SU-DHL-6 (cell line): ENCODE results near the gene ACE.

ENCODE experiments used
- H2AFZ ChIP-seq: fragments of 200-600 bp; sonication (generic); 2 replicates; pipeline ENCODE4 v1.6.1; 2014; ENCODE audit warnings: low read depth, mild to moderate bottlenecking, moderate library complexity, mixed read lengths, antibody characterized with exemption, low read length; ENCODE audit not compliant: severe bottlenecking
- H3F3A ChIP-seq: fragments of 200-600 bp; shearing (Covaris generic); 2 replicates; pipeline ENCODE4 v1.6.0; 2016; ENCODE audit warnings: antibody characterized with exemption, mild to moderate bottlenecking; ENCODE audit not compliant: insufficient read depth
- H3K27ac ChIP-seq: fragments of 200-600 bp; sonication (generic); 2 replicates; pipeline ENCODE4 v1.5.1; 2016; ENCODE audit warnings: low read depth, mild to moderate bottlenecking, low read length, moderate library complexity, mixed read lengths
- H3K27me3 ChIP-seq: fragments of 200-600 bp; sonication (generic), shearing (Covaris generic); 2 replicates; pipeline ENCODE4 v1.6.0; 2014; ENCODE audit warnings: mild to moderate bottlenecking, low read length
- H3K36me3 ChIP-seq: fragments of 200-600 bp; sonication (generic); 2 replicates; pipeline ENCODE4 v1.6.1; 2014; ENCODE audit warnings: mild to moderate bottlenecking, low read length, mixed read lengths
- H3K4me2 ChIP-seq: fragments of 300-600, 200-600 bp; shearing (Covaris generic), sonication (generic); 2 replicates; pipeline ENCODE4 v1.6.0; 2014; ENCODE audit warnings: low read length, low read depth, mild to moderate bottlenecking; ENCODE audit not compliant: poor library complexity, severe bottlenecking
- H3K4me3 ChIP-seq: fragments of 200-600 bp; sonication (generic); 2 replicates; pipeline ENCODE4 v1.5.1; 2014; ENCODE audit warnings: antibody characterized with exemption, low read length, mild to moderate bottlenecking, mixed read lengths; ENCODE audit not compliant: insufficient read depth, poor library complexity, severe bottlenecking
- H3K79me2 ChIP-seq: fragments of 200-600 bp; sonication (generic); 2 replicates; pipeline ENCODE4 v1.6.1; 2014; ENCODE audit warnings: mild to moderate bottlenecking, low read length, moderate library complexity; ENCODE audit not compliant: insufficient read depth
- H3K9ac ChIP-seq: fragments of 200-600 bp; sonication (generic); 2 replicates; pipeline ENCODE4 v1.7.0; 2014; ENCODE audit warnings: mild to moderate bottlenecking, low read length
- H3K9me2 ChIP-seq: fragments of 200-600 bp; sonication (generic); replicated peaks from 2 replicates; pipeline ENCODE4 v1.6.1; 2014; ENCODE audit warnings: low read length; ENCODE audit not compliant: insufficient read depth
- H3K9me3 ChIP-seq: fragments of 200-600 bp; sonication (generic); 2 replicates; pipeline ENCODE4 v1.6.1; 2014; ENCODE audit warnings: low read length, mixed read lengths; ENCODE audit not compliant: insufficient read depth
- H4K20me1 ChIP-seq: fragments of 200-600 bp; sonication (generic); 2 replicates; pipeline ENCODE4 v1.6.1; 2014; ENCODE audit warnings: low read depth, mild to moderate bottlenecking, antibody characterized with exemption, low read length, moderate library complexity, mixed read lengths
- CTCF ChIP-seq: fragments of 200-600 bp; sonication (generic); IDR thresholded peaks from one replicate; pipeline ENCODE4 v1.5.1; 2017; ENCODE audit warnings: antibody characterized with exemption, mild to moderate bottlenecking, low read length, moderate library complexity; ENCODE audit not compliant: insufficient read depth, poor library complexity, severe bottlenecking
- EZH2phosphoT487 ChIP-seq: fragments of 200-600 bp; sonication (generic), shearing (Covaris generic); conservative IDR thresholded peaks from 2 replicates; pipeline ENCODE4 v1.6.1; 2018; ENCODE audit warnings: mild to moderate bottlenecking, antibody characterized with exemption, low read length, moderate library complexity, mixed read lengths

The ACE gene

GRCh38 chr17:63431618-63431938, 45.3 kb upstream of the ACE start:
- Histone ChIP-seq H4K20me1 (no peaks in the 10 kb centered on the region), H3K36me3 (no peaks in the 10 kb centered on the region), H3K9me2 (no peaks in the 10 kb centered on the region), H3F3A (no peaks in the 10 kb centered on the region), H3K9ac (no peak overlapping the region), H3K9me3 (no peaks in the 10 kb centered on the region), H3K27ac (no peak overlapping the region), H3K4me2 (no peak overlapping the region), H2AFZ (no peak overlapping the region), H3K79me2 (no peaks in the 10 kb centered on the region), H3K4me3 (no peak overlapping the region), H3K27me3 (no peaks in the 10 kb centered on the region)
- TF ChIP-seq CTCF (no peak), EZH2phosphoT487 (no peak)

GRCh38 chr17:63431939-63432804, 44.7 kb upstream of the ACE start:
- Histone ChIP-seq H3K27me3 (no peaks in the 10 kb centered on the region), H3F3A (no peaks in the 10 kb centered on the region), H3K27ac (no peak overlapping the region), H3K9me2 (no peaks in the 10 kb centered on the region), H3K79me2 (no peaks in the 10 kb centered on the region), H4K20me1 (no peaks in the 10 kb centered on the region), H3K4me2 (no peak overlapping the region), H3K9me3 (no peaks in the 10 kb centered on the region), H3K36me3 (no peaks in the 10 kb centered on the region), H2AFZ (no peak overlapping the region), H3K9ac (no peak overlapping the region), H3K4me3 (no peak overlapping the region)
- TF ChIP-seq CTCF, result no peak
- TF ChIP-seq EZH2phosphoT487, result no peak

GRCh38 chr17:63433746-63434591, 42.9 kb upstream of the ACE start:
- no peaks in the 10 kb centered on the region for H3K9me2 ChIP-seq
- H3K27me3 ChIP-seq, result no peaks in the 10 kb centered on the region
- no peak overlapping the region for H3K9ac ChIP-seq
- H3K27ac ChIP-seq, result no peak overlapping the region
- no peak for TF ChIP-seq EZH2phosphoT487
- TF ChIP-seq CTCF, result no peak
- no peak overlapping the region for H3K4me2 ChIP-seq
- H4K20me1 ChIP-seq, result no peaks in the 10 kb centered on the region
- H3K9me3 ChIP-seq, result no peaks in the 10 kb centered on the region
- H3K79me2 ChIP-seq, result no peaks in the 10 kb centered on the region
- no peaks in the 10 kb centered on the region for H3F3A ChIP-seq
- no peak overlapping the region for H2AFZ ChIP-seq
- no peak overlapping the region for H3K4me3 ChIP-seq
- no peaks in the 10 kb centered on the region for H3K36me3 ChIP-seq
